HEK293 (cell line): Measurements from ENCODE around the gene PRR23A.

ENCODE experiments used
- CTCF ChIA-PET: fragments of 350-600 bp; formaldehyde crosslinking; extraction: SDS; loops from one replicate; lab custom pipeline; 2021; ENCODE audit warnings: antibody characterized with exemption; lab: Yijun Ruan, JAX
- POLR2A ChIA-PET: fragments of 300-600 bp; formaldehyde crosslinking; extraction: SDS; loops from one replicate; lab custom pipeline; 2020; ENCODE audit warnings: antibody characterized with exemption, inconsistent platforms; lab: Yijun Ruan, JAX
- H3K27ac ChIP-seq: fragments of 200-500 bp; sonication (Bioruptor generic); 2 replicates; pipeline ENCODE4 v1.5.1; 2014; ENCODE audit warnings: low read depth, low read length, control low read depth, inconsistent platforms; ENCODE audit errors: extremely low read depth
- H3K36me3 ChIP-seq, 2 experiments: fragments of 200-500 bp in 1 of 2; sonication (Bioruptor generic) in 1 of 2; 1 replicate in 1 of 2; 2 replicates in 1 of 2; pipeline ENCODE4 v1.5.1; 2014 to 2017; ENCODE audit warnings: inconsistent platforms in 2 of 2, low read length in 2 of 2; ENCODE audit not compliant: control insufficient read depth in 2 of 2, insufficient read depth in 1 of 2
- H3K4me1 ChIP-seq: fragments of 200-500 bp; sonication (Bioruptor generic); 2 replicates; pipeline ENCODE4 v1.5.1; 2014; ENCODE audit warnings: mild to moderate bottlenecking, low read length, inconsistent platforms; ENCODE audit not compliant: control insufficient read depth, insufficient read depth
- H3K4me3 ChIP-seq: 2 replicates; pipeline ENCODE4 v1.5.1; 2011; ENCODE audit warnings: low read depth, mild to moderate bottlenecking, control low read depth, low read length, moderate library complexity
- H3K9me3 ChIP-seq: fragments of 200-500 bp; sonication (Bioruptor generic); 2 replicates; pipeline ENCODE4 v1.5.1; 2014; ENCODE audit warnings: low read depth, low read length, inconsistent platforms; ENCODE audit not compliant: control insufficient read depth, insufficient read depth
- GFI1B ChIP-seq: fragments of 450-650 bp; formaldehyde crosslinking; IDR thresholded peaks from 2 replicates; pipeline ENCODE4 v1.5.1; 2016; ENCODE audit warnings: missing biosample characterization, missing genetic modification characterization
- HIC1 ChIP-seq: fragments of 450-650 bp; formaldehyde crosslinking; IDR thresholded peaks from 2 replicates; pipeline ENCODE4 v1.5.1; 2016; ENCODE audit warnings: missing biosample characterization, missing genetic modification characterization
- KLF16 ChIP-seq: fragments of 450-650 bp; formaldehyde crosslinking; IDR thresholded peaks from 2 replicates; pipeline ENCODE4 v1.5.1; 2017; ENCODE audit warnings: missing biosample characterization, missing genetic modification characterization
- PATZ1 ChIP-seq: fragments of 450-650 bp; formaldehyde crosslinking; IDR thresholded peaks from 2 replicates; pipeline ENCODE4 v1.5.1; 2016; ENCODE audit warnings: missing biosample characterization, missing genetic modification characterization
- PRDM1 ChIP-seq: fragments of 450-650 bp; formaldehyde crosslinking; IDR thresholded peaks from 2 replicates; pipeline ENCODE4; 2016; ENCODE audit warnings: missing biosample characterization, missing genetic modification characterization
- PRDM10 ChIP-seq: fragments of 450-650 bp; formaldehyde crosslinking; IDR thresholded peaks from 2 replicates; pipeline ENCODE4 v1.5.1; 2016; ENCODE audit warnings: missing biosample characterization, missing genetic modification characterization
- TCF7L2 ChIP-seq: IDR thresholded peaks from 2 replicates; pipeline ENCODE4 v1.6.1; 2011; ENCODE audit warnings: low read depth, mild to moderate bottlenecking, inconsistent platforms, low read length, moderate library complexity, borderline replicate concordance
- WT1 ChIP-seq: fragments of 450-650 bp; formaldehyde crosslinking; IDR thresholded peaks from 2 replicates; pipeline ENCODE4 v1.5.1; 2016; ENCODE audit warnings: missing biosample characterization, missing genetic modification characterization
- ZBTB20 ChIP-seq: fragments of 450-650 bp; formaldehyde crosslinking; IDR thresholded peaks from 2 replicates; pipeline ENCODE4 v1.5.1; 2016; ENCODE audit warnings: missing biosample characterization, missing genetic modification characterization
- ZBTB48 ChIP-seq: fragments of 450-650 bp; formaldehyde crosslinking; IDR thresholded peaks from 2 replicates; pipeline ENCODE4 v1.5.1; 2016; ENCODE audit warnings: missing biosample characterization, missing genetic modification characterization
- ZFP37 ChIP-seq: fragments of 450-650 bp; formaldehyde crosslinking; IDR thresholded peaks from 2 replicates; pipeline ENCODE4 v1.5.1; 2016; ENCODE audit warnings: missing biosample characterization, missing genetic modification characterization
- ZNF114 ChIP-seq: fragments of 450-650 bp; formaldehyde crosslinking; IDR thresholded peaks from 2 replicates; pipeline ENCODE4 v1.5.0; 2017; ENCODE audit warnings: missing biosample characterization, missing genetic modification characterization
- ZNF121 ChIP-seq: fragments of 450-650 bp; formaldehyde crosslinking; IDR thresholded peaks from 2 replicates; pipeline ENCODE4 v1.5.1; 2016; ENCODE audit warnings: missing biosample characterization, missing genetic modification characterization
- ZNF146 ChIP-seq: fragments of 450-650 bp; formaldehyde crosslinking; IDR thresholded peaks from 2 replicates; pipeline ENCODE4 v1.5.1; 2016; ENCODE audit warnings: missing biosample characterization, missing genetic modification characterization
- ZNF16 ChIP-seq: fragments of 450-650 bp; formaldehyde crosslinking; IDR thresholded peaks from 2 replicates; pipeline ENCODE4 v1.5.1; 2016; ENCODE audit warnings: low read depth, missing biosample characterization, missing genetic modification characterization
- ZNF19 ChIP-seq: fragments of 450-650 bp; formaldehyde crosslinking; IDR thresholded peaks from 2 replicates; pipeline ENCODE4; 2016; ENCODE audit warnings: missing biosample characterization, missing genetic modification characterization, low read depth
- ZNF221 ChIP-seq: fragments of 450-650 bp; formaldehyde crosslinking; IDR thresholded peaks from 2 replicates; pipeline ENCODE4 v1.5.1; 2017; ENCODE audit warnings: missing biosample characterization, missing genetic modification characterization, borderline replicate concordance
- ZNF24 ChIP-seq: fragments of 450-650 bp; formaldehyde crosslinking; IDR thresholded peaks from 2 replicates; pipeline ENCODE4 v1.5.1; 2016; ENCODE audit warnings: missing biosample characterization, missing genetic modification characterization
- ZNF362 ChIP-seq: fragments of 450-650 bp; formaldehyde crosslinking; IDR thresholded peaks from 2 replicates; pipeline ENCODE4 v1.5.1; 2016; ENCODE audit warnings: missing biosample characterization, missing genetic modification characterization
- ZNF37A ChIP-seq: fragments of 450-650 bp; IDR thresholded peaks from 2 replicates; pipeline ENCODE4 v1.5.1; 2018; ENCODE audit warnings: missing biosample characterization, missing genetic modification characterization
- ZNF501 ChIP-seq: fragments of 450-650 bp; formaldehyde crosslinking; IDR thresholded peaks from 2 replicates; pipeline ENCODE4 v1.5.1; 2016; ENCODE audit warnings: missing biosample characterization, missing genetic modification characterization
- ZNF623 ChIP-seq: fragments of 450-650 bp; formaldehyde crosslinking; IDR thresholded peaks from 2 replicates; pipeline ENCODE4 v1.5.1; 2016; ENCODE audit warnings: missing biosample characterization, missing genetic modification characterization
- ZNF624 ChIP-seq: fragments of 450-650 bp; formaldehyde crosslinking; IDR thresholded peaks from 2 replicates; pipeline ENCODE4 v1.5.1; 2017; ENCODE audit warnings: missing biosample characterization, missing genetic modification characterization
- ZNF658 ChIP-seq: fragments of 450-650 bp; formaldehyde crosslinking; IDR thresholded peaks from 2 replicates; pipeline ENCODE4; 2016; ENCODE audit warnings: missing biosample characterization, missing genetic modification characterization
- ZNF660 ChIP-seq: fragments of 450-650 bp; IDR thresholded peaks from 2 replicates; pipeline ENCODE4 v1.5.1; 2018; ENCODE audit warnings: missing biosample characterization, mild to moderate bottlenecking, missing genetic modification characterization
- ZNF768 ChIP-seq: fragments of 450-650 bp; formaldehyde crosslinking; IDR thresholded peaks from 2 replicates; pipeline ENCODE4 v1.5.1; 2018; ENCODE audit warnings: missing biosample characterization, mild to moderate bottlenecking, missing genetic modification characterization
- ZNF776 ChIP-seq: fragments of 450-650 bp; formaldehyde crosslinking; IDR thresholded peaks from 2 replicates; pipeline ENCODE4 v1.5.0; 2017; ENCODE audit warnings: missing biosample characterization, missing genetic modification characterization, borderline replicate concordance

Gene PRR23A

GRCh38 chr3:139024968-139025367, 18.9 kb upstream of the PRR23A start:
- H3K36me3 ChIP-seq: no peaks in the 10 kb centered on the region
- CTCF ChIA-PET: no interaction called here
- TF ChIP-seq ZNF624 (tag by site-specific recombination) (no peak), ZBTB48 (no peak), GFI1B (tag by site-specific recombination) (no peak), ZNF776 (no peak), HIC1 (tag by site-specific recombination) (no peak), ZNF121 (tag by site-specific recombination) (no peak), ZNF114 (tag by site-specific recombination) (no peak), ZNF37A (tag by site-specific recombination) (no peak), TCF7L2 (no peak), ZNF221 (tag by site-specific recombination) (no peak), ZNF501 (tag by site-specific recombination) (no peak), PRDM1 (tag by site-specific recombination) (no peak), KLF16 (tag by site-specific recombination) (no peak), ZFP37 (tag by site-specific recombination) (no peak)
- no peaks in the 10 kb centered on the region for H3K9me3 ChIP-seq
- H3K4me3 ChIP-seq: no peak overlapping the region
- POLR2A ChIA-PET: no interaction called here
- H3K27ac ChIP-seq: no peak overlapping the region
- no peaks in the 10 kb centered on the region for H3K4me1 ChIP-seq

GRCh38 chr3:139020868-139021234, 14.8 kb upstream of the PRR23A start, which contains the start of gene PRR23B:
Gene PRR23B, minus strand, starts transcription at chr3:139020926. Its CDS starts 265 bp downstream, at chr3:139020661.
- H3K9me3 ChIP-seq: no peaks in the 10 kb centered on the region
- no peak within 1 kb of the TSS for H3K27ac ChIP-seq
- POLR2A ChIA-PET: no interaction called here
- no peak within 1 kb of the TSS for H3K4me3 ChIP-seq
- TF ChIP-seq ZNF660 (tag by site-specific recombination): no peak
- no peak for TF ChIP-seq PRDM10 (tag by site-specific recombination)
- TF ChIP-seq ZNF24 (tag by site-specific recombination): no peak
- TF ChIP-seq ZNF146 (tag by site-specific recombination): no peak
- no peak for TF ChIP-seq ZNF623 (tag by site-specific recombination)
- no peak for TF ChIP-seq WT1 (tag by site-specific recombination)
- TF ChIP-seq ZNF19 (tag by site-specific recombination): no peak
- no peak for TF ChIP-seq ZNF768 (tag by site-specific recombination)
- no peak for TF ChIP-seq ZNF501 (tag by site-specific recombination)
- no peak for TF ChIP-seq ZNF362 (tag by site-specific recombination)
- no peak for TF ChIP-seq PATZ1 (tag by site-specific recombination)
- no peak for TF ChIP-seq ZBTB20 (tag by site-specific recombination)
- no peak for TF ChIP-seq ZNF16 (tag by site-specific recombination)
- no peak for TF ChIP-seq ZNF658 (tag by site-specific recombination)
- no peaks in the 10 kb centered on the region for H3K36me3 ChIP-seq
- H3K4me1 ChIP-seq: no peaks in the 10 kb centered on the region
- CTCF ChIA-PET: no interaction called here
